NK-92 (cell line): ENCODE results near the gene EPB41L4B.

Source experiments
- DNase-seq: peaks from one replicate; lab custom pipeline; 2025; ENCODE audit not compliant: unreplicated experiment; lab: John Stamatoyannopoulos, UW

The EPB41L4B gene

DNA sequence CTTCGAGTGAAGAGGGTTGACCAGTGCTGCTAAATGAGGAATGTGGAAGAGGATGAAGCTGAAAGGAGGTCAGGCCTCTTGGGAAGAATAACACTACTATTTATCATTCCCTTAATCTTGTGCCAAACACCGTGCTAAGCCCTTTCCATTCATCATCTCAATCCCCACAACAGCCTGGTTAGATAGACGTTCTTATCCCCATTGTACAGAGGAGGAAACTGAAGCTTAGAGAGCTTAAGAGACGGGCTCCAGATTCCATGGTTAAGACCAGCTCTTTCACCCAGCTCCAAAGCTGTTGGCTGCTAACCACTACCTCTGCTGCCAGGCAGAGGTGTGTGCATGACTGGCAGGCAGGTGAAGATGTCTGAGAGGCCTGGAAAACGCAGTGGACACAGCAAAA is 868 bp upstream of the EPB41L4B start:
- no peak for DNase-seq

DNA sequence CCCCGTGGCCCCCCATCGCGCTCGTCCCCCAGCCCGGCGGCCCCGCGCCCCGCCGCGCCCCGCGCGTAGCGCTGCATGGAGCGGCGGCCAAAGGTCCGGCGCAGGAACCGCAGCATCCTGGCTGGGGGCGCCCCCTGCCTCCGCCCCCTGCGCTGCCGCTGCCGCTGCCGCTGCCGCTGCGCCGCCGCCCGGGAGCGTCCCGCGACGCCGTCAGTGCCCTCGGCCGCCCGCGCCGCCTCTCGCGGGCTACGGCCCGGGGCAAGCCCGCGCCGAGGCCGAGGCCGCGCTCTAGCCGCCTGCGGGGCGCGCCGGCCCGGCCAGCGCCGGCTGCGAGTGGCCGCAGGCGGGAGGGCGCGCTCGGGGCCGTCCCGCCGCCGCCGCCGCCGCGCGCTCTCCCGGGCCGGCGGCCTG is 523 bp downstream of the EPB41L4B start:
- DNase-seq: no peak

DNA sequence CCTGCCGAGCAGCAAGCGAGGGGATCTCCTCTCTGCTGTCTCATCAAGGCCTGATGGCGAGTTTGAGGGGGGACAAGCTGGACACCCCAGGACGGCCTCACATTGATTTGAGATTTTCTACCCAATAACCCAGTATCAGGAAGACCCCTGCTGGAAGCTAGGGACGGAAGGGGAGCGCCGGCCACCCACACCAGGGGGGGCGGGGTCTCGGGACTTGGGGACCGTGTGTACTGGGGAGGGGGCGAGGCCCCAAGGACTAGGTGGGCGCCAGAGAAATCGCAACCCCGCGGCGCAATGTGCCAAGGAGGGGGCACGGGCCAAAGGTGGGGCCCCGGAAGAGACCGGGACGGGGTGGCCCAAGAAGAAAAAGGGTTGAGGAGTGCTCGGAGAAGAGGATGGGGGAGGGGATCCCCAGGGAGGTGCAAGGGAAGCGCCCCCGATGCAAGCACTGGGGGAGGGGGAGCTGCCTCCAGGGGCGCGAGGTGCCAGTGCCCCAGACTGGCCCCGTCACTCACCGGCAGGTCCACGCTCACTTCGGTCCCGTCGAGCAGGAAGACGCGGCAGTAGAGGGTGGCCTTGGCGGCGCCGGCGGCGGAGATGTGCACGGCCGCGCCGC is 1.1 kb downstream of the EPB41L4B start:
- no peak for DNase-seq

GRCh38 chr9:109319017-109319625 is 1.7 kb downstream of the EPB41L4B start:
- DNase-seq: no peak

- no peak for DNase-seq
Measured at GRCh38 chr9:109317979-109318741, 2.7 kb downstream of the EPB41L4B start.

GRCh38 chr9:109317311-109317978 is 3.4 kb downstream of the EPB41L4B start:
- no peak for DNase-seq

DNA sequence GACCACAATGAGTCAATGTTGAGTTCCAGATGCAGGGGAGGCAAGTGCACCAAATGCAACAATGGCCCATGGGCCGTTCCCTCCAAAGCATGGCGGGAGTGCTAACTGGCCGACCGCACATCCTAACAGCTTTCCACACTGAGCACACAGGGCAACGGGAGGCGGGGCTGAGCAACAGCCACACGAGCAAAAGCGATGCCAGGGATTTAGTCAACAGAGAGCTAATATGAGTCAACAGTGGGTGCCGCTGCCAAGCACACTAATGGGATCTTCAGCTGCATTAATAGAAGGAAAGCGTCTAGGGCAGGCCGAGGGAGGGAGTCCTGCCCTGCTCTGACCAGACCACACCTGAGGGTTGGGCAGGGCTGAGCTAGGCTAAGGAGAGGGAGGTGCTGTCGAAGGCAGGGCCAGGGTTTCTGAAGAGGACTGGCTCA is 4.6 kb downstream of the EPB41L4B start:
- no peak for DNase-seq

DNA sequence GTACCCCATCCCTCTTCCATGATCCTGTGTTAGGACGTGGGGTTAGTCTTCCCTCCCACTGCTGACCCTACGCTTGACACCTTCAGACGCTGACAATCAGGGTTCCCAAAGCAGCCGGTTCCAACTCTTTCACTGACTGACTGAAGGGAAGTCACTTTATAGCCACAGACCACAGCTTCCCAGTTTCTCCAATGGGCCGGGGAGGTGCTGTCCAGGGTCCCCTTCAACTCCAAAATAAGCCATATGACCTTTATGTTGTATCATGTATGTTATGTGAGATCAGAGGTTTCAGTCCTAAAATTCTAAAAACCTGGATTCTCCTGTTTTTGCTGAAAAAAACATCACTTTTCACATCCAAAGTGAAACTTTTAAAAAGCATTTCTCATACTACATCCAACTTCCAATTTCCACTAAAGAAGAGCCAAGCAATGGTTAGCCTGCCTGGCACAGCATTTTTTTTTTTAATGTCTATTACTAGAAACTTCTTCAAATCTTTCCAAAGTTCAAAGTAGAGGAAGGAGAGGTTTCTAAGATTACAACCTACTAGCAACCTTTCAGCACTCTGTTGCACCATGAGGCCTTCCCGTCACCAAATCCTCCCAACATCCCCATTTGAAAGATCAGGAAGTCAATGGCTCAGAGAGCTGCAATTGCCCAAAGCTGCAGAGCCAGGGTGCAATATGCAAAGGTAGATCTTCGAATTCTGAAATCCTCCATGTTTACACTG is 5.2 kb downstream of the EPB41L4B start:
- no peak for DNase-seq

DNA sequence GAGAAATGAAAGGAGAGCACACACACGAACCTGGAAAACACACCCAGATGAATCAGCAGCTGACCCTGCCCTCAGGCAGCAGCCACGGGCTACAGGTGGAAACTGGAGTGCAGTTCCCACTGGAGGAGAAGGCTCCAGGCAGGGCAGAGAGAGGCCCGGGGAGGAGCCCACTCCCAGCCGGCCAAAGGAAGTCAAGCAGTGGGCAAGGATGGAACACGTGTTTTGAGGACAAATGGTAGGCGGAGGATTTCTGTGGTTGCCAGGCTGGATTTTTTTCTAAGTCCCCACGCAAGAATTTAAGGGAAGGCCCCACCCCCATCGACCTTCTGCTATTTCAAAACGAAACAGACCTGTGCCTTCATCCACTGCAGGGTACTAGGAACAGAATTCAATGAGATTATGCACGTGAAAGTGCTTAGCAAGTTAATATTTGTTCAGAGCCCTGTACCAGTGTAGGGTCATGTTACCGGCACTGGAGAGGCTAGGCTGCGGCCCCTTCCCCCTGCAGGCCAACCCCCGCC is 6.8 kb downstream of the EPB41L4B start:
- DNase-seq: no peak

GRCh38 chr9:109313351-109313750 is 7.5 kb downstream of the EPB41L4B start:
- no peak for DNase-seq

DNA sequence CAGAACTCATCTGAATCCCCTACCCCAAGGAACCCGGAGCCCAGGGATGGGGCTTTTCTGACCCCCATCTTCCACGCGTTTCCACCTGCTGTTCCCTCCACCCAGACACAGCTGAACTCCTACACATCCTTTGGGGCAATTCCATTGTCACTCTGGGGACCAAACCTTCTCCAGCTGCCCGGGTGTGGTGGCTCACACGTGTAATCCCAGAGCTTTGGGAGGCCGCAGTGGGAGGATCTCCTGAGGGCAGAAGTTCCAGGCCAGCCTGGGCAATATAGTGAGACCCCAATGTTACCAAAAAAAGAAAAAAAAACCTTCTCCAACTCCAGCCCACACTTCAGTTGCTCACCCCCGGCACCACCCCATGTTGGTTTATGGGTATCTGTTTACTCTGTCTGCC is 8.1 kb downstream of the EPB41L4B start:
- no peak for DNase-seq

DNA sequence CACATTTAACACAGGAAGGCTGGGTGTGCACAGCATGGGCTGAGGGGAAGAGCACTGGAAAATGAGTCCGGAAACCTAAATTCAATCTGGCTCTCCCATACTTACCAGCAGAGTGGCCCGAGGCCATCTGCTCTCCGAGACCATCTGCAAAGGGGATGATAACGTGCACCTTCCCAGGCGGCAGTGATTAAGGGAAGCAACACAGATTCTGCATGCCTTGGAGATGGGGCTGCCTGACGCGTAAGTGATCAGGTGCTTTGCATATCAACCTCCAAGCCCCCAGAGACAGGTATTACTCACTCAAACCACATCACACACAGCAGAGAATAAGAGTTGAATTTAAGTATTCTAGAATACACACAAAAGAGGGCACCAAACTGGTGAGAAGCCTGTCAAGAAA is 9.1 kb downstream of the EPB41L4B start:
- no peak for DNase-seq

GRCh38 chr9:109311286-109311685 is 9.6 kb downstream of the EPB41L4B start:
- DNase-seq: no peak

DNA sequence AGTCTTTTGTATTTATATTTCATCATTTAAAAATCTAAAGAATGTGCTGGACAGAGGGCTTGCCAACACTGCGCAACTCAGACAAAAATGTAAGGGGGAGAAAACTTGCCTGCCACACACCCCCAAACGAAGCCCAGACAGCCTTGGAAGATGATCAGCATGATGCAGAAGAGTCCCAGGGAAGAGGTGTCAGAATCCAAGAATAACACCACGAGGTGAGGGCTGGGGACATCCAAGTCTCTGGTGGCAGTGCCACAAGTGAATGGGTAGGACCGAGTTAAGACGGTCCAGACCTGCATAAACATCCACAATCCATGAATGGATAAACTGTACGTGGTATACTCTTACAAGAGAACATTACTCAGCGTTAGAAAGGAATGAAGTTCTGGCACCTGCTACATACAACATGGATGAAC is 10.4 kb downstream of the EPB41L4B start:
- DNase-seq: no peak

GRCh38 chr9:109309282-109309681 is 11.6 kb downstream of the EPB41L4B start:
- DNase-seq: no peak

GRCh38 chr9:109307380-109308240 is 13.2 kb downstream of the EPB41L4B start:
- DNase-seq: no peak

DNA sequence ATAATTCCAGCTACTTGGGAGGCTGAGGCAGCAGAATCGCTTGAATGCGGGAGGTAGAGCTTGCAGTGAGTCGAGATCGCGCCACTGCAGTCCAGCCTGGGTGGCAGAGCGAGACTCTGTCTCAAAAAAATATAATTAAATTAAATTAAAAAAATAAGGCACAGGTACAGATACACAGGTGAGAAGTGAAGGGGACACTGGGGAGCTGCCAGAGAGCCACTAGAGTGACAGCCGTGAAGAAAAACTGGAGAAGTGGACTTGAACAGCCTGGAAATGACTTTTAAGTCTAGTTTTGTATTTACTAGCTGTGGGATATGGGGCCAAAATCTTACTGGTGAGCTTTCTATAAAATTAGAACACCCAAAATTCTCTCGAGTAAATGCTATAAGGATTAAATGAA is 15.1 kb downstream of the EPB41L4B start:
- no peak for DNase-seq

DNA sequence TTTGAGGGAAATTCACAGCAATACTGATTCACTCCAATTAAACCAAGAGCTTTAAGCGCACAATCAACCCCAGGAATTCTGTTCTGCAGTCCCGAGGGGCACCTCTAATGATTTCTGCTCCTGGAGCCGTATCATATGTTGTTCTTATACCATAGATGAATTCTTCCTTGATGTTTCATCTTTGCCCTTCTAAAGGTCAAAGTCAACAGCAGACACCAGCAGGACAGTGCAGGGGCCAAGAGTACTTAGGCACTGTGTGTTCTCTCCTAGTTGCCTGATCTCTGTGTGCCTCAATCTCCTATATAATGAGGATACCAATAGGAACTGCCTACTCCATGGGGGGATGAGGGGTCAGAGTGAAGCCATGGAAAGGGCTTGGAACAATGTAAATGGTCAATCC is 16.5 kb downstream of the EPB41L4B start:
- DNase-seq: no peak

- DNase-seq: no peak
Measured at GRCh38 chr9:109303900-109304299, 17.0 kb downstream of the EPB41L4B start.

DNA sequence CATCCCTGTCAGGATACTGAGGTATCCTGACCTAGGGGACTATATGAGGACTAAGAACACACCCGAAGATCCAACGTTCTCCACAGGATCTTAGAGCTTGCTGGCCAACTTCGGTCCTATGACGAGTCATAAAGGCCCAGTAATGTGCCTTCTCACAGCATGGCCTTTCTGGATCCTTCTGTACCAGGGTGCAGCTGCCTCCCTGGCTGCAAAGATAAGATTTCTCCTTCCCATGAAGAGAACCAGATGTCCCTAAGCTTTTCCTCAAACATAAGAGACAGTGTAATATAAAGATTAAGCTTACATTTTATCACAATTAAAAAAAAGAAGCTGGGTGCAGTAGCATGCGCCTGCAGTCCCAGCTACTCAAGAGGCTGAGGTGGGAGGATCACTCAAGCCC is 18.3 kb downstream of the EPB41L4B start:
- DNase-seq: no peak
